Stimulated activated CD4-positive, alpha-beta T cell treated with anti-CD3 and anti-CD28 coated beads, Interleukin-1b, Interleukin-23, amount 100 ng/mL, for 4 hours (primary cell): Measurements from ENCODE around the gene AFF2.

Experiments used
- DNase-seq, 2 donors: peaks; one replicate each; pipeline ENCODE4 v3.0.0-alpha.2; 2020; ENCODE audit warnings: low read depth in 2 of 2

AFF2 gene

DNA sequence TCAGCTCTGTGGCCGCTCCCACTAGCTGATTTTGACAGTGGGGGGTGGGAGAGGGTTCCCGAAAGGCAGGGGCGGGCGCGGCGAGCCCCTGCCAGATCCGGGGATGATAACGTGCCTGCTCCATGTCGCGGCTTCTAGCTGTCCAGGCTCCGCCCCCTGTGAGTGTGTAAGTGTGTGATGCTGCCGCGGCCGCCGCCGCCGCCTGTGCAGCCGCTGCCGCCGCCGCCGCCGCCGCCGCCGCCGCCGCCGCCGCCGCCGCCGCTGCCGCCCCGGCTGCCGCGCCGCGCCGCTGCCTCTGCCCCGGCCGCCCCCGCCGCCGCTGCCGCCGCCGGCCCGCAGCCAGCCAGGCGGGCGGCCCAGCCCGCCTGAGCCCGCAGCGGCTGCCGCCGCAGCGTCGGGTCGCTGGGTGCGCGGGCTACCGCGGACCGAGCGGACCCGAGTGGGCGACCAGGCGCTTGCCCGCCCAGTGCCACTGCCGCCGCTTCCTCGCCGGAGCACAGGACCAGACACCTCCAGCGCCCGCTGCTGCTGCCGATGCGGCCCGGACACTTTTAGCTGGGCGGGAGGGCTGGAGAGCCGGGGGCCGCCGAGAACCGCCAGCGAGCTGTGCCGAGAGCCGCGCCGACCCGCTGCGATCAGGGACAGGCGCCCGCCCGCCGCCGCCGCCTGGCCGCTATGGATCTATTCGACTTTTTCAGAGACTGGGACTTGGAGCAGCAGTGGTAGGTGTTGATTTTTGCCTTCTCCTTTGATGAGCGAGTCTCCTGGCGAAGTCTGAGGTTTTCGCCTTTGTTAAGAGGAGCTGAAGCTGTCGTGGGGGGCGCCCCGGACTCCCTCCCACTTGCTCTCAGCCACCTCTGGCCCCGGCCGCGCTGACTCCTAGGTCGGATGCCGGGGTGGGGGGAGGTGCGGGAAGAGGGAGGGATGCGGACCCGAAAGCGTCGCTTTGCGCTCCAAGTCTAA lies at the start of gene AFF2:
TSS of gene AFF2 (plus strand) at position 195 of the 963 bp plus-strand sequence. CDS start at position 676, 481 bp downstream.
- DNase-seq = peak; percentile 21 to 45

- no peak for DNase-seq
These were observed 43.1 kb upstream of the AFF2 start for GRCh38 chrX:148457279-148457678.

GRCh38 chrX:148459343-148459742 lies 41.1 kb upstream of the AFF2 start:
- no peak for DNase-seq

DNA sequence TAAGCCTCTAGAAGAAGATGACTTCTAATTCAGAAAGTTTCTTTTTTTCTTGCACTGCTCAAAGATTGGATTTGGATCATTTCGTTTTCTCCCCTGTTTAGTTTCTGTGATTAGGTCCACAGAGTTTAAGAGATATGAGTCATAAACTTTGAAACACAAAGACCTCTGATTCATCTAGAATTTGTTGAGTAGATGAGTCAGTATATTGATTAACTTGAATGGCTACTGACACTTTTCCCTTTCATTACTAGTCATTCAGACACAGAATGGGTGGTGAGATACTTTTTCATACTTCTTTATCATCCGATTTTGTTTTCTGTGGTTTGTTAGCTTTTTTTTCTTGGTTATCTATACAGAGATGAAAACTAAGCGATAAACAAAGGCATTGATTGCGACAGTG lies 34.1 kb upstream of the AFF2 start:
- no peak for DNase-seq

GRCh38 chrX:148470324-148470723 lies 30.1 kb upstream of the AFF2 start:
- DNase-seq = no peak

DNA sequence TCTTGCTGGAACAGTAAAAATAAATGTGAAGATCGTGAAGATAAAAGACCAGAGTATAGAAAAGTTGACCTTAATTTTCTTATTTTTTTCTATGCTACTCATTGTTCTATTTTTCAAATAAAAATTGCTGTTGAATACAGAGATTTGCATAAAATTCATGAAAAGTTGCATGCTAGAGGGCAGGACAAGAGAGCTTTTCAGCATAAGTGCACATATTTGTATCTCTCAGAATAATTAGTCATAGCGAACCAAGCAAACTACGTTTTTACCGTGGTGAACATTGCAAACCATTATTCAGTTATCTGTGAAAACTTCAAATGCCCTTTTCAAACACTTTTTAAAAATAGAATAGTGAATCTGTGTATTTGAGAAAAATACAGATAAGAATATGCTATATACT lies 26.4 kb upstream of the AFF2 start:
- DNase-seq = no peak

GRCh38 chrX:148492057-148492456 lies 8.4 kb upstream of the AFF2 start:
- DNase-seq = no peak

DNA sequence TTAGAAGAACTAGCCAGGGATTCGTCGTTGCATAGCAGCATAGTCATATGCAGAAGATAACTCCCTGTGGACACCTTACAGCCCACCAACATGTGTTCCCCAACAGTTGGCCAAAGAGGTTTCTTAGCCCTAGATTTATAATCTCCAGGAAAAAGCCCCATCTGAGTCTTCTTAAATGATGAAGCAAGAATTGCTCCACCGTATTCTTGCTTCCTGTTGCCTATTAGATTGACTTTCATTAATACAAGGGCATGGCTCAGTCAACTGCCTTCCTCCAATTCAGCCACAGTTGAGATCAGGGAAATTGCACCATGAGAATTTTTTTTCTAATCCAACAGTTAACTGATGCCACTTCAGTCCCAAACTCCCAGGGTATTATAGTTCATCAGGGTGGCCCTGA lies 5.2 kb upstream of the AFF2 start:
- no peak for DNase-seq

GRCh38 chrX:148498067-148498466 lies 2.4 kb upstream of the AFF2 start:
- DNase-seq = no peak

GRCh38 chrX:148499638-148500422 lies 587 bp upstream of the AFF2 start:
- DNase-seq = no peak

DNA sequence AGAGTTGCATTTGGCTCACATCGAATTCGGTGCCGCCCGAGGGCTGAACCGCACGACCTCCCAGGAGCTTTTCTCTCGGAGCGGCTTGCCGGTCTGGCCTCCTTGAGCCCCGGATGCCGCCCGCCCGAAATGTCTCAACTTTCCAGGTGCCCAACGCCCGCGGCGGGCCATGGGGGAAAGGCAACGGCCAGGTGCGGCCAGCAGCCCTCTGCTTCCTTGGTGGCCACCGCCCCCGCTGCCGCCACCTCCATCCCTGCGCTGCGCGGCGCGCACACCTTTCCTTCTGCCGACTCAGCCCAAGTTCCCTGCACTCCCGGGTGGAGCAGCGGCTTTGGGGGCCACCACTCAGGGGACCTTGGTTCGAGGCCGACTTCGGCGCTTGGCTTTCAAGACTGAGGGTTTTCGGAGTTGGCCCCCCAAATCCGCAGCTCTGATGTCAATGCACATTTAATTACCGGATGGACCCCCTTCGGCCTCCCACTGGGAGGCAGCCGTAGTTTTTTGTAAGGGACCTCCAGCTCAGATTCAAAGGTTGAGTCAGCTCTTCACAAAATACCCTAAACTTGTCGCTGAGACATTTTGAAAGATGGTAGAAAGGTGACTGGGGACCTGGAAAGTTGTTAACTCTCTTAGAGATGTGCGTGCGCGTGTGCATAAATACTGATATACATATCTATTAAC lies 1.1 kb downstream of the AFF2 start:
- no peak for DNase-seq

- no peak for DNase-seq
These were observed 4.1 kb downstream of the AFF2 start for GRCh38 chrX:148504506-148504905.

DNA sequence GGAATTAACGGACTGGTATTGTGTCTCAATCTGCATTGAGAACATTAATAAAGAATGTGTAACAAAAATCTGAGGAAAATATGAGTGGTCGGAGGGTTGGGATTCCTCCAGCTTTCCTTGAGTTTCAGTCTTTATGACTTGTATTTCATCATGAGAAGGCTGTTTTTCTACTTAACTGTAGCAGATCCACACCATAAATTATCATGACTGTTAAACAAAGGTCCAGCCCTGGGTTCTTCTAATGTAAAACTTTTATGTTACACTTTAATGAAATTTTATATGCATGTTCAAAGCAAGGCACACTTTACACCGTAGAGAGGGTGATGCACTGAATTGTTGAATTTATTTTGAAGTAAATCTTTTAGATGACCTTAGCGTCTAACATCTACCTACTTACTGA lies 7.0 kb downstream of the AFF2 start:
- DNase-seq = no peak

- DNase-seq = no peak
These were observed 12.0 kb downstream of the AFF2 start for GRCh38 chrX:148512453-148512852.

DNA sequence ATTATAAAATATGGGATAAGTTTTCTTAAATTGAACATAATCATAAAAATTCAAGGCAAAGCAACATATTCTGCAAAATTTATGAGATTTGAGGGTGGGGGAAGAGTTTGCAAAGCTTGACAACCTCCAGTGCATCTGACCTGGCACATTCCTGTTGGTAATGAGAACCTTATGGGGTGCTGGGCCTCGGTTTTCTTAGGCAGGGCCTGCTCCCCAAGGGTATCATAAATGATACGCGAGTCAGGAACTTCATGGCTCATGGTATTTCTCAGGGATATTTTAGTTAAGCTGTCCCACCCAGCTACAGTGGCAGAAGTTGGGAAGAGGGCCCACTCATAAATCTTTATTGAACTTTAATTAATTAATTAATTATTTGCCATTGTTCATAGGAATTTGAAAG lies 13.2 kb downstream of the AFF2 start:
- DNase-seq = no peak

GRCh38 chrX:148517176-148517575 lies 16.8 kb downstream of the AFF2 start:
- no peak for DNase-seq

GRCh38 chrX:148522006-148522405 lies 21.6 kb downstream of the AFF2 start:
- DNase-seq = no peak

- no peak for DNase-seq
These were observed 23.1 kb downstream of the AFF2 start for GRCh38 chrX:148523303-148524080.

DNA sequence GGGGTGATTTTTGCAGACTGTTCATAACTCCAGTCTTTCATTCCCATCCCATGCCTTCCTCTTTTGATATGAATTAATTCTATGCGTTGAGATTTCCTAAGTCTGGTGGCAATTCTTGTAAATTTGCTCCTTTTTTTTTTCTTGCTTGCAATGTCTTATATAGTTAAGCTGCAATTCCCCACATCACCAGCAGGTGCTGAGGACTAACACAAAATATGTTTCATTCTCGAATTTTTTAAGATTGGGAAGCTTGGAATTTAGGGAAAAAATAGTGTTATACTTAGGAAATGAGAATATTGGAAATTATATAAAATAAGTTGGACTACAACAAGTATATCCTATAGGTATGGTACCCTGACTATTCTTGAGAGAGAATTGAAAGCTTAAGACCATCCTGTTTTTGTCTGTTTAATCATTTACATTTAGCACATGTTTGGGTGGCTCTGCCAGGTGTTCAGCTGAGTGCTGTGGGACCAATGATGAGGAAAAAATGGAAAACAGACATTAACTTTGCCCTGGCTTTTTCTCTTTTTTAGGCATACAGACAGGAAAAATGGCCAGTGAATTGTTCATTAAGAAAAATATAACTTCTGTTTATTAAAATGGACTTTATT lies 30.2 kb downstream of the AFF2 start:
- DNase-seq = peak in 1 of 2 donors; percentile 3

- DNase-seq = no peak
These were observed 33.9 kb downstream of the AFF2 start for GRCh38 chrX:148534291-148534690.

DNA sequence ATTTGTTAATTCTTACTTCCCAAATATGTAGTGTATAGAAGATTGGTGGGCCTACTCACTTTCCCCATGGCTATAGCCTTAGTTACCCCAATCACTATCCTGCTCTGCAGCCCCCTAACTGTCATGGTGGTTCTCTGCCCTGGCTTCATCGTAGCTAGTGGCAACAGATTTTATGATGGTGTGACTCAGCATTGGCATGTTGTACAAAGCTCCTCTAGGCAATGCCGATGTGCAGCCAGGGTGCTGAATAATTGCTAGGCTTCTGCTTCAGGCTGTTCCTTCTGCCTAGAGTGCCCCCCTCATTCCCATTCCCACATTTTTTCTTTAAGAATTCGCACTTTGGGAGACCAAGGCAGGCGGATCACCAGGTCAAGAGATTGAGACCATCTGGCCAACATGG lies 35.2 kb downstream of the AFF2 start:
- DNase-seq = no peak
